ENCODE results near the gene H19. TPM values are rescaled to one million over a fixed set of nuclear protein-coding genes. Genes with fewer than 3 reads are reported as not detected.

The H19 gene
- total RNA-seq, 1 donor from 2014 or later: 55.8 TPM

- Histone ChIP-seq H3K4me1 (no peaks in the 10 kb centered on the region), H3K36me3 (no peaks in the 10 kb centered on the region), H3K4me3 (no peak overlapping the region), H3K27ac (no peak overlapping the region), H3K9me3 (no peaks in the 10 kb centered on the region), H3K27me3 (no peaks in the 10 kb centered on the region)
- ATAC-seq (peak; percentile 9), DNase-seq (no peak)
- TF ChIP-seq CTCF (IDR thresholded peaks at IDR 0.05): no peak
- intact Hi-C loops (cut with DNase I): no loop called here
These were observed 6.6 kb downstream of the H19 start for GRCh38 chr11:1990872-1991578.

- Histone ChIP-seq H3K27me3 (no peaks in the 10 kb centered on the region), H3K4me3 (no peak overlapping the region), H3K4me1 (no peaks in the 10 kb centered on the region), H3K27ac (no peak overlapping the region), H3K36me3 (no peaks in the 10 kb centered on the region), H3K9me3 (no peaks in the 10 kb centered on the region)
- intact Hi-C loops (cut with DNase I): no loop called here
- DNase-seq (no peak), ATAC-seq (no peak)
- TF ChIP-seq CTCF (IDR thresholded peaks at IDR 0.05): no peak
These were observed 7.7 kb downstream of the H19 start for GRCh38 chr11:1989953-1990352.

GRCh38 chr11:1988667-1989317, 8.8 kb downstream of the H19 start:
- H3K4me3 ChIP-seq: no peak overlapping the region
- DNase-seq: peak; percentile 51
- ATAC-seq: peak; percentile 21

GRCh38 chr11:1988174-1988573, 9.5 kb downstream of the H19 start:
- Histone ChIP-seq H3K27me3 (no peaks in the 10 kb centered on the region), H3K9me3 (no peaks in the 10 kb centered on the region), H3K4me1 (no peaks in the 10 kb centered on the region), H3K36me3 (no peaks in the 10 kb centered on the region), H3K27ac (no peak overlapping the region), H3K4me3 (no peak overlapping the region)
- ATAC-seq: no peak
- no peak for DNase-seq
- intact Hi-C loops (cut with DNase I): no loop called here
- no peak for TF ChIP-seq CTCF (IDR thresholded peaks at IDR 0.05)

More at GRCh38 chr11:1988667-1989317, 8.8 kb downstream of the H19 start:
- Histone ChIP-seq H3K9me3 (no peaks in the 10 kb centered on the region), H3K36me3 (no peaks in the 10 kb centered on the region), H3K27ac (no peak overlapping the region), H3K4me1 (no peaks in the 10 kb centered on the region), H3K27me3 (no peaks in the 10 kb centered on the region)
- intact Hi-C loops (cut with DNase I): no loop called here
- no peak for TF ChIP-seq CTCF (IDR thresholded peaks at IDR 0.05)

GRCh38 chr11:1987024-1987423, 10.6 kb downstream of the H19 start:
- ATAC-seq (peak; percentile 12), DNase-seq (no peak)
- H3K27me3 ChIP-seq: no peaks in the 10 kb centered on the region
- no peak overlapping the region for H3K27ac ChIP-seq
- no peaks in the 10 kb centered on the region for H3K36me3 ChIP-seq
- TF ChIP-seq CTCF (IDR thresholded peaks at IDR 0.05): no peak
- no peak overlapping the region for H3K4me3 ChIP-seq
- no peaks in the 10 kb centered on the region for H3K4me1 ChIP-seq
- intact Hi-C loops (cut with DNase I): no loop called here
- no peaks in the 10 kb centered on the region for H3K9me3 ChIP-seq

Data from upper lobe of right lung (tissue), 1 donor.